K562 (cell line): ENCODE data around the gene ELAVL3. TPM values are rescaled to one million over a fixed set of nuclear protein-coding genes. Genes with fewer than 3 reads are reported as not detected.

Experiments
- ARID2 ChIP-seq: fragments of 450-650 bp; IDR thresholded peaks from 2 replicates; pipeline ENCODE4 v1.6.1; 2017; ENCODE audit warnings: antibody characterized with exemption, mild to moderate bottlenecking
- BRCA1 ChIP-seq, 2 experiments: fragments of 450-650 bp in 1 of 2; sonication (generic) in 1 of 2; formaldehyde crosslinking in 1 of 2; IDR thresholded peaks; 2 replicates each; pipeline versions ENCODE4 v1.5.0 to v1.6.1; 2017 to 2020; ENCODE audit warnings: mild to moderate bottlenecking in 1 of 2, missing genetic modification reagents in 1 of 2
- CHD4 ChIP-seq: fragments of 200-600 bp; sonication (generic); IDR thresholded peaks from 3 replicates; pipeline ENCODE4 v1.6.1; 2012; ENCODE audit warnings: low read depth, mild to moderate bottlenecking, mixed read lengths, low read length, inconsistent platforms; ENCODE audit not compliant: insufficient read depth, insufficient replicate concordance, poor library complexity, severe bottlenecking
- CREB3L1 ChIP-seq: fragments of 450-650 bp; IDR thresholded peaks from 2 replicates; pipeline ENCODE4 v1.6.1; 2014; ENCODE audit warnings: low read depth, mild to moderate bottlenecking, moderate library complexity, borderline replicate concordance
- CREM ChIP-seq: IDR thresholded peaks from 2 replicates; pipeline ENCODE4 v1.6.1; 2014; ENCODE audit warnings: antibody characterized with exemption, low read depth
- GMEB1 ChIP-seq: fragments of 250-450 bp; sonication (Bioruptor Pico); IDR thresholded peaks from 2 replicates; pipeline ENCODE4 v1.4.0; 2020; ENCODE audit warnings: mild to moderate bottlenecking
- GTF2E2 ChIP-seq: fragments of 200-800 bp; sonication (Bioruptor generic); IDR thresholded peaks from 2 replicates; pipeline ENCODE4 v1.6.1; 2016; ENCODE audit warnings: missing genetic modification characterization, missing compliant biosample characterization
- HLTF ChIP-seq: fragments of 450-650 bp; IDR thresholded peaks from 2 replicates; pipeline ENCODE4 v1.6.1; 2016
- HMG20A ChIP-seq: fragments of 450-650 bp; formaldehyde crosslinking; conservative IDR thresholded peaks from 2 replicates; pipeline ENCODE4 v1.4.0; 2020; ENCODE audit warnings: mild to moderate bottlenecking, mixed read lengths
- MTA2 ChIP-seq: fragments of 450-650 bp; IDR thresholded peaks from 2 replicates; pipeline ENCODE4 v1.6.1; 2016; ENCODE audit warnings: low read depth
- MXI1 ChIP-seq: IDR thresholded peaks from 2 replicates; pipeline ENCODE4 v1.6.1; 2011; ENCODE audit warnings: low read depth, mild to moderate bottlenecking, improper control_type of control experiment, low read length
- NR2C2 ChIP-seq, 2 experiments: fragments of 200-800 bp in 1 of 2; sonication (Bioruptor generic) in 1 of 2; sonication (generic) in 1 of 2; formaldehyde crosslinking in 1 of 2; IDR thresholded peaks; 2 replicates each; pipeline versions ENCODE4 v1.6.1 to v1.8.0; 2016 to 2022; ENCODE audit warnings: mild to moderate bottlenecking in 1 of 2, missing compliant biosample characterization in 1 of 2, missing genetic modification characterization in 1 of 2, missing genetic modification reagents in 1 of 2
- OTX1 ChIP-seq: fragments of 450-650 bp; formaldehyde crosslinking; IDR thresholded peaks from 2 replicates; pipeline ENCODE4 v1.4.0; 2022; ENCODE audit warnings: mild to moderate bottlenecking
- PBX2 ChIP-seq, 2 experiments: IDR thresholded peaks in 1 of 2; conservative IDR thresholded peaks in 1 of 2; 2 replicates each; pipeline ENCODE4 v1.6.1; 2016; ENCODE audit warnings: low read depth in 2 of 2, mild to moderate bottlenecking in 1 of 2, missing compliant biosample characterization in 1 of 2, missing genetic modification characterization in 1 of 2, moderate library complexity in 1 of 2
- PHTF2 ChIP-seq: fragments of 250-450 bp; sonication (Bioruptor Pico); IDR thresholded peaks from 2 replicates; pipeline ENCODE4 v1.5.0; 2021; ENCODE audit warnings: mild to moderate bottlenecking
- POLR2A ChIP-seq: fragments of 450-650 bp; conservative IDR thresholded peaks from 2 replicates; pipeline ENCODE4 v1.6.1; 2016
- POLR2AphosphoS2 ChIP-seq: IDR thresholded peaks from 2 replicates; pipeline ENCODE4 v1.6.1; 2012; ENCODE audit warnings: low read length, improper control_type of control experiment
- POLR2AphosphoS5 ChIP-seq: IDR thresholded peaks from 2 replicates; pipeline ENCODE4 v1.6.1; 2011; ENCODE audit warnings: mild to moderate bottlenecking, low read depth, low read length, moderate library complexity; ENCODE audit not compliant: control insufficient read depth, insufficient read depth
- SMAD1 ChIP-seq: fragments of 150-350 bp; IDR thresholded peaks from 2 replicates; pipeline ENCODE4 v1.6.1; 2014; ENCODE audit warnings: low read length, low read depth; ENCODE audit not compliant: partially characterized antibody
- TFAP4 ChIP-seq: sonication (generic); formaldehyde crosslinking; IDR thresholded peaks from 2 replicates; pipeline ENCODE4 v1.8.0; 2022; ENCODE audit warnings: missing genetic modification reagents, mild to moderate bottlenecking, moderate library complexity, borderline replicate concordance
- ZEB2 ChIP-seq: fragments of 450-650 bp; IDR thresholded peaks from 2 replicates; pipeline ENCODE4 v1.6.1; 2016
- ZNF3 ChIP-seq: fragments of 250-450 bp; sonication (Bioruptor Pico); IDR thresholded peaks from 2 replicates; pipeline ENCODE4 v1.5.0; 2021; ENCODE audit warnings: mild to moderate bottlenecking, moderate library complexity
- polyA plus RNA-seq, 8 experiments: library from polyadenylated mRNA; depleted of rRNA in 4 of 8; stranded (reverse) in 5 of 8; unstranded in 3 of 8; fragments of >200 nt; fragmentation: Nextera tagmentation in 2 of 8; fragmentation: Illumina TruSeq in 1 of 8; extraction: Ambion mirVana in 2 of 8; extraction: Trizol in 1 of 8; gene quantifications; 2 replicates each; pipeline versions ENCODE4 v1.2.1 to v1.2.3, GENCODE V29; 2011 to 2014; ENCODE audit warnings: inconsistent platforms in 1 of 8, missing spikeins in 1 of 8
- total RNA-seq, 7 experiments: library from RNA; depleted of rRNA in 6 of 7; stranded (reverse); fragments of >200 nt in 6 of 7; fragmentation: Illumina TruSeq in 2 of 7; extraction: Trizol in 2 of 7; gene quantifications; 2 replicates each; pipeline versions ENCODE4 v1.2.1 to v1.2.3, GENCODE V29; 2011 to 2021; ENCODE audit warnings: low replicate concordance in 1 of 7

The ELAVL3 gene
- total and polyA plus RNA-seq, 9 of the 15 experiments (the other 6 are each of a cell fraction or from before 2014, with no cell fraction given) = not detected

- TF ChIP-seq PBX2 (CRISPR knock-in tag; IDR thresholded peaks at IDR 0.05; ENCODE audit: low read depth) (no peak), PBX2 (tag; conservative IDR thresholded peaks at IDR 0.05; ENCODE audit: low read depth) (no peak), NR2C2 (CRISPR knock-in tag; IDR thresholded peaks at IDR 0.05) (0 out of 2 replicates have a peak, but pooled peaks have one; percentile 26), NR2C2 (tag; IDR thresholded peaks at IDR 0.05) (no peak), POLR2AphosphoS2 (no peak), TFAP4 (CRISPR knock-in tag) (peak; percentile 66; the same call in 1 of the 2 replicates), PHTF2 (CRISPR knock-in tag) (no peak), CREB3L1 (no peak), GTF2E2 (tag) (no peak), BRCA1 (IDR thresholded peaks at IDR 0.05) (no peak), BRCA1 (CRISPR knock-in tag; IDR thresholded peaks at IDR 0.05) (no peak), ZNF3 (no peak), MTA2 (no peak), MXI1 (no peak), ARID2 (no peak), GMEB1 (CRISPR knock-in tag) (0 out of 2 replicates have a peak, but pooled peaks have one; percentile 14), SMAD1 (no peak), HMG20A (CRISPR knock-in tag) (no peak), HLTF (no peak), POLR2AphosphoS5 (peak; percentile 14; the same call in 1 of the 2 replicates), ZEB2 (peak; percentile 64; the same call in 1 of the 2 replicates), CHD4 (no peak), CREM (no peak), POLR2A (no peak), OTX1 (peak; percentile 57; the same call in 1 of the 2 replicates)
Observed at GRCh38 chr19:11505032-11505503, 24.2 kb upstream of the ELAVL3 start (continued).
